EL (cell line): Measurements from ENCODE around the gene ZNF331.
A peak's percentile ranks its signal among the peaks of the same experiment; 100 is the strongest.

Experiments
- DNase-seq: peaks from one replicate; pipeline ENCODE4 v3.0.0-alpha.2; 2016

ZNF331 gene

DNA sequence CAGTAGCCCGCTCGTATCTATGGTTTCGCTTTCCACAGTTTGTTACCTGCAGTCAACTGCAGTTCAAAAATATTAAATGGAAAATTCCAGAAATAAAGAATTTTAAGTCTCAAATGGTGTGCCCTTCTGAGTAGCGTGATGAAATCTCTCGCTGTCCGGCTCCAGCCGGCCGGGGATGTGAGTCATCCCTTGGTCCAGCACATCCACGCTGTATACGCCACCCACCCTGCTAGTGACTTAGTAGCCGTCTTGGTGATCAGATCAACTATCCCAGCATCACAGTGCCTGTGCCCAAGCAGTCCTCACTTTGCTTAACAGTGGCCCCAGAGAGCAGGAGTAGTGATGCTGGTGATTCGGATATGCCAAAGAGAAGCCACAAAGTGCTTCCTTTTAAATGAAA, 40.0 kb downstream of the ZNF331 start:
- no peak for DNase-seq

DNA sequence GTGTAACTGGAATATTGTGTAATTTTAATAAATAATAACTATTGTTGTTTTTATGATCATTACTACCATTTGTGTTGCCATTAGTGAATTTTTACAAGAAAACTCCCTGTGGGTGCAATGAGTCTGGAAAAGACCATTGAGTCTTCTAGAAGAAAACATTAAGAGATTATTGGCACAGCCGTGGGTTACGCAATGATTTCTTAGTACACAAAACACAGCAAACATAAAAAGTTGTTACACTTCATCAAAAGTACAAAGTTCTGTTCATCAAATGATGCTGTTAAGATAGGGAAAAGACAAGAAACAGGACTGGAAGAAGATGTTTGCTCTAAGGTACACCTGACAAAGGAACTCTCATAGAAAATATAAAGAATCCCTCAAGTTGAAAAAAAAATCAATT, 41.6 kb downstream of the ZNF331 start:
- no peak for DNase-seq

DNA sequence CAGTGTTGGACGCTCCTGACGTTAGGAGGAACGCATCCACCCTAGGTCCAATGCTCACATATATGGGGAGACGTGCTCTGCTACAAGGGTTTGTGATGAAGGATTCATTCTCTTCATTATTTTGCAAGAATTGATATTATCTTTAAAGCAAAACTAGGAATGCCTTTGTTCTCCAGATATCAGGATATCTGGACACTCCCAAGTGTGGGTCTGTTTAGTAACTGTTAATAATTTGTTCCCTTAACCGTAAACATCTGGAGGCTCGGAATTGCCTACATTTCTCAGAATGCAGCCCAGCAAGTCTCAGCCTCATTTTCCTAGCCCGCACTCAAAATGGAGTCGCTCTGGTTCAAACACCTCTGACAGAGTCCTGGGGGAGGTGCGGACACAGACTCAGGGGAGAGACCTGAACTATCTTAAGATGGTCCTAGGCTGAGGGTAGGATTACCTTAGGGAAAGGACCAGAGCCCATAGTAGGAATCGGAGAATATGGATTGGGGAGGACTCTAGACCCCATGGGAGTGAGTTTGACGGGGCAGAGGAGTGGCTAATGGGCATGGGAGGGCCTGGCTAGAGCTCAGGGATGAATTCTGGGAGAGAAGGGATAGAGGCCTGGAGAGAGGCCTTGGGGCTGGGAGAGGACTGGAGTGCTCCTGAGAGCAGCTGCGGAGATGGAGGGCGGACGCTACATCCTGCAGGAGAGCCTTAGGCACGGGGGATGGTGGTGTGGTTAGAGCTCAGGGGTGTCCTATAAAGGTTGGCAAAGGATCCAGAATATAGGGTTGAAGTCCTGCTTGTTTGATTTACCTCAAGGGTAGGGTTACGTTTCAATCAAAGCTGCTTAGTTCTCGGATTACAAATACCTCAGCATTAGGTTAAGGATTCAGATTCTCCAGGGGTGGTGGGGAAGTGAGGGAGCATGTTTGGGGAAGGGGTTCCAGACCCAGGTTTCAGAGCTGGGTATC, 43.2 kb downstream of the ZNF331 start:
- no peak for DNase-seq

DNA sequence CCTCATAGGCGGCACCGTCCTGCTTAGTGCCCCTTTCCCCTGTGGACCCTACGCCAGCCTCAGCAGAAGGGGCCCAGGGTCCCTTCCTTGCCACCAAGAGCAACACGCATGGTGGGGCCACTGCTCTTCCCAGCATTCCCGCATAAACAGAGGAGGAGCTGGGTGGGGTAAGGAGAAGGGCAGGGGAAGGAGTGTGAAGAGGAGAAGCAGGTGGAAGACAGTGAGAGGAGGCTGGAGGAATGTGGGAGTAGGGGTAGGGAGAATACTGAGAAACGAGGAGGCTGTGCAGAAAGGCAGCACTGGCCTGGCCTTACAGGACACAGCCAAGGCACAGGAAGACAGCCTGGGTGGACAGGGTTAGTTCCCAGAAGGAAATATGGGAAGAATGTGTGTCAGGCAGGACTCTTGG, 43.9 kb downstream of the ZNF331 start:
- DNase-seq: no peak

DNA sequence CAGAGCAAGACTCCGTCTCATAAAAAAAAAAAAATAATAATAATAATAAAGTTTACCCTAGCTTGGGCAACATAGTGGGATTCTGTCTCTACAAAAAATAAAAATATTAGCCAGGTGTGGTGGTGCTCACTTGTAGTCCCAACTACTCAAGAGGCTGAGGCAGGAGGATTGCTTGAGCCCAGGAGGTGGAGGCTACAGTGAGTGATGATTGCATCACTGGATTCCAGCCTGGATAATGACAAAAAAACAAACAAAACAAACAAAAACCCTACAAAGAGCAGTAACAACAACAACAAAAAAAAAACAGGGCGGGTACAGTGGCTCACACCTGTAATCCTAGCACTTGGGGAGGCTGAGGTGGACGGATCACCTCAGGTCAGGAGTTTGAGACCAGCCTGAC, 45.2 kb downstream of the ZNF331 start:
- no peak for DNase-seq

DNA sequence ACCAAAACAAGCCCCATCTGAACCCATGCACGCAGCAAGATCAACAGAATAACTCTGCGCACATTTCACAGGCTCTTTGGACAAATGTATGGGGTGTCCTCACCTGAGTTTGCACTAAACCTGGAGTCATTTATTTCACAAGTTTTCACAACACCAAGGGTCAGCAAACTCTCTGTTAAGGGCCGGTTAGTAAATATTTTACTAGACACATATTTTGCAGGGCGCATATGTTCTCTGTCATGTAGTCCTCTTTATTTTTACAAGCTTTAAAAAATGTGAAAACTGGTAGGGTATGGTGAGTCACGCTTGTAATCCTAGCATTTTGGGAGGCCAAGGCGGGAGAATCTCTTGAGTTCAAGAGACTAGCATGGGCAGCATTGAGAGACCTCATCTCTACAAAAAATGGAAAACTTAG, 48.3 kb downstream of the ZNF331 start:
- DNase-seq: no peak

DNA sequence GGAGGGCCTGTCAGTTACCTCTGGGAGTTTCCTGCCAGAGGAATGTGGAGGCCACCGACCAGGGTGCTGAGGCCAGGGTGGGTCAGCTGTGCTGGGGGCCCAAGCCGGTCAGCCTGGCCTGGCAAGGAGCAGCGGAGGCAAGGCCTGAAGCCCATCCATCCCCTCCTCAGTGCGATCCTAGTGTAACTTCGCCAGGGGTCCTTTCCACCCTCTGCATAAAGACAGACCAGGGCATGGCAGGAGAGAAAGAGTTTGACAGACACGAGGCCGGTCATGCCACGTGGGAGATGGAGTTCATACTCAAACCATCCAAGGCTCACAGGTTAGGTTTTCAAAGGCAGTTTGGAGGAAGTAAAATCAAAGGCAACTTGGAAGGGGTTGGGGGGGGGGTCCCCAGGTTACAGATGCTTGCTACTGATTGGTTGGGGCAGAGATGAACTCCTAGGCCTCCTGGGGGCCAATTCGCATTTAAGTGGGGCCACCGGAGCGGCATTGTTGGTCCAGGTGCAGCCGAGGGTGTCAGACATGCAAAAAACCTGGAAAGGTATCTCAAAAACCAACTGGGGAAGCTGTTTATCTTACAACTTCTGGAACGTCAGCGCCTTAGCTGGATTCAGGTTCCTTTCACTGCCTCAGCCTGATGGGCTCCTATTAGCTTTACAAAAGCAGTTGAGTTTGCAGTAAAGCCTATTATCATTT, 57.0 kb downstream of the ZNF331 start:
- no peak for DNase-seq

DNA sequence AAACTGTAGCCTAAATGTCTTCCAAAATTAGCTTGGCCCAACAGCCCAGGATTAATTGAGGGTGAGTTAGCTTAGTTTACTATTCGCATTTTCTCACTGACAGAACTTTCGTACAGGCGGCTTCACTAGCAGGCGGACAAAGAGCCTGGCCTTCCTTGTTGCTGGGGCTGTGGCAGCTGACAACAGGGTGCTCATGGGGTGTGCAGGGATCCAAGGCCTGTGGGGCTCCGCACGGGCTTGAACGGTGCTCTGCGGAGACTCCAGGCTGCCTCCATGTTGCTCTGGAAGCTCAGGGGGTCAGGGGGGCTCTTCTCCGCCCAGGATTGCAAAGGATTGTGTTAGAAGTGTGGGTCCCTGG, 57.5 kb downstream of the ZNF331 start:
- DNase-seq: no peak

DNA sequence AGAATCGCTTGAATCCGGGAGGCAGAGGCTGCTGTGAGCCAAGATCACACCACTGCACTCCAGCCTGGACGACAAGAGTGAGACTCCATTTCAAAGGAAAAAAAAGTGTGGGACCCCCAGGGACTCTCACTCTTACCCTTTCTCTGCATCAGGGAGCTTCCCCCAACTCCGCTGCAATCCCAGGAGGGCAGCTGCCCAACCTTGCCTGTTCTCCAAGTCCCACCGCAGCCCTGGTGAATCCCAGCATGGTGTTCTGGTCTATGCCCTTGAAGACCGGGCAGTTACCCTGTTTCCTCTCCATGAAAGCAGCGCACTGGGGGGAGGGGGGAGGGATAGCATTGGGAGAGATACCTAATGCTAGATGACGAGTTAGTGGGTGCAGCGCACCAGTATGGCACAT, 58.1 kb downstream of the ZNF331 start:
- DNase-seq: no peak

DNA sequence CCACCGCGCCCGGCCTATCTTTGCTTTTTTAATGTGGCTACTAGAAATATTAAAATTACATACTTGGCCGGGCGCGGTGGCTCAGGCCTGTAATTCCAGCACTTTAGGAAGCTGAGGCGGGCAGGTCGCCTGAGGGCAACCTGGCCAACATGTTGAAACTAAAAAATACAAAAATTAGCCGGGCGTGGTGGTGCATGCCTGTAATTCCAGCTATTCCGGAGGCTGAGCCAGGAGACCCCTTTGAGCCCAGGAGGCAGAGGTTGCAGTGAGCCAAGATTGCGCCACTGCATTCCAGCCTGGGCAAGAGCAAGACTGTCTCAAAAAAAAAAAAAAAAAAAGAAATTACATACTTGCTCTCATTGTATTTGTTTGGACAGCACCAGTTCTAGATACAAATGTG, 59.1 kb downstream of the ZNF331 start:
- DNase-seq: no peak

DNA sequence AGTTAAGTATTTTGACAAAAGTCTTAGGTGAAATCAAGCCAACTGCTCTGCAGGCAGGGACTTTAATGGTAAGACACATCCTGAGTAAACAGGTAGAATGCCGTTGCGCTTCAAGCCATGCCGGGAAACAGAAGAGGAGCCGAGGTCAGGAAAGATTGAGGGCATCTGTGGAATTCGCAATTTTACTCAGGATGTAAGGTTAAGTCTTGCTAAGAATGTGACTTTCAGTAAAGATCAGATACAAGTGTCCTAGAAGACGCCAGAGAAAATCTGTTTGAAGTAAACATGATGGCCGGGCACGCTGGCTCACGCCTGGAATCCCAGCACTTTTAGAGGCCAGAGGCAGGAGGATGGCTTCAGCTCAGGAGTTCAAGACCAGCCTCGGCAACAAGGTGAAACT, 60.4 kb downstream of the ZNF331 start:
- no peak for DNase-seq

DNA sequence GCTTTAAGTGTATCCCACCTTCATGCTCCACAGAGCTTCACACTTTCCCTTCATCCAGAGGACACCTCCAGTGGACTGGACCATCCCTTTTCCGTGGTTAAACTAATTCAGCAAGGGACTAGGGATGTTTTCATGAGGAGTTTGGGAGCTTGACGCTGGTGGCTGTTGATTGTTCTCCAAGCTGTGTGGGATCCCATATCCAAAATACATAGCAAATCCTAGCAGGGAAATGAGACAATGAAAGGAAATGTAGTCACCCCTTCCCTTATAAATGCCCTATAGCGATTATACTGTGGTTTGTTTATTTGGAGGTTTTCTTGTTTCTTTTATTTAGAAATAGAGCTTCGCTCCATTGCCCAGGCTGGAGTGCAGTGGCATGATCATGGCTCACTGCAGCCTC, 62.3 kb downstream of the ZNF331 start:
- no peak for DNase-seq

DNA sequence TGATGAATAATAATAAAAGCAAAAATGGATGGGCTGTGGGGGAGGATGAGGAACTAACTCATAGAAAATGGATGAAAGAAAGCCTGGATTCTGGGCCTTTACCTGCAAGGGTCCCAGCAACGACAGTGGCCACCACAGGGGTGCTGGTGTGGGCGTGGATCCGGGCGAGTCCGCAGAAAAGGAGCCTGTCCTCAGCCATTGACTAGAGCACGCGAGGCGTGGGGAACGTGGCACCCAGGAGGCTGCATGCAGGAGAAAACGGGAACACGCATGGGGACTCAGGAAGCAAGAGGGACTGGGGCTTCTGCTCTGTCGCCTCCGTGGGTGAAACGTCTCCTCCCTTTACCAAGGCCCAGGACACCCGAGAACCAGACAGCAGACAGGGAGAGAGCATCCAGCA, 68.1 kb downstream of the ZNF331 start:
- DNase-seq: no peak

DNA sequence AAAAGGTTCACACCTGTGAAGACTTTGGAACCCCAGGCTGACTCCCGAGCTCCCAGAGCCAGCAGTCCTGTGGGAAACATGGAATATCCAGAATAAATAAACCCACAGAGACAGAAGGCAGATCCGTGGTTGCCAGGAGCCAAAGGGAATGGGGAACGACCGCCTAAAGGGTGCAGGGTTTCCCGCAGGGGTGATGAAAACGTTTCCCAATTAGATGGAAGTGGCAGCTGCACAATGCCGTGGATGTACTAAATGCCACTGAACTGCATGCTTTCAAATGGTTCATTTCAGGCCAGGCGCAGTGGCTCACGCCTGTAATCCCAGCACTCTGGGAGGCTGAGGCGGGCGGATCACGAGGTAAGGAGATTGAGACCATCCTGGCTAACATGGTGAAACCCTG, 70.4 kb downstream of the ZNF331 start:
- DNase-seq: no peak

DNA sequence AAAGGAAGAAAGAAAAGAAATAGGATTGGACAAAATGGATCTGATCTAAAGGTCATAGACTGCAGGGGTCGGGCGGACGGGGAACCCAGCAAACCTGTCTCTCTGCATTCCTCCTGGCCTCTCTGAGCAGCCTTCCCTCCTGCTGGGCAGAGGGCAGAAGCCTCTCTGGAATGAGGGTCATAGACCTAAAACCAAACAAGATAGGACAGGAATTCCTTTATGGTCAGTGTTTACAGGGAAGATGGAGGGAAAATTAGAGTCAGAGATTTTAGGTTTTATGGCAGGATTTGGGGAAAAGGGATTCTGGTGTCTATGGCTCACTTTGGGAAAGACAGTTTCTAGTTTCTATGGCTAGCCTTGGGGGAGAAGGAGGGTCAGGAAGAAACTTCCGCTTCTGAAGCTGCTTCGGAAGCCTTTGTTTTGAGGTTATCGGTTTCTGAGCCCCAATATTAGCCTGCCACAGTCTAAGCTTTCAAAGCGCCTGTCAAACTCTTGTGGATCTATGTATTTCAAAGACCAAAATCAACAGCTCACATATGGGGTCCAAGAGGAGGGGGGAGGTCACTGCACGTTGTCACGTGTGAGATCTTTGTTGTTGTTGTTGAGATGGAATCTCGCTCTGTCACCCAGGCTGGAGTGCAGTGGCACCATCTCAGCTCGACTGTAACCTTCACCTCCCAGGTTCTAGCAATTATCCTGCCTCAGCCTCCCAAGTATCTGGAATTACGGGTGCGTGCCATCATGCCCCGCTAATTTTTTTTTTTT, 75.0 kb downstream of the ZNF331 start:
- DNase-seq: no peak

DNA sequence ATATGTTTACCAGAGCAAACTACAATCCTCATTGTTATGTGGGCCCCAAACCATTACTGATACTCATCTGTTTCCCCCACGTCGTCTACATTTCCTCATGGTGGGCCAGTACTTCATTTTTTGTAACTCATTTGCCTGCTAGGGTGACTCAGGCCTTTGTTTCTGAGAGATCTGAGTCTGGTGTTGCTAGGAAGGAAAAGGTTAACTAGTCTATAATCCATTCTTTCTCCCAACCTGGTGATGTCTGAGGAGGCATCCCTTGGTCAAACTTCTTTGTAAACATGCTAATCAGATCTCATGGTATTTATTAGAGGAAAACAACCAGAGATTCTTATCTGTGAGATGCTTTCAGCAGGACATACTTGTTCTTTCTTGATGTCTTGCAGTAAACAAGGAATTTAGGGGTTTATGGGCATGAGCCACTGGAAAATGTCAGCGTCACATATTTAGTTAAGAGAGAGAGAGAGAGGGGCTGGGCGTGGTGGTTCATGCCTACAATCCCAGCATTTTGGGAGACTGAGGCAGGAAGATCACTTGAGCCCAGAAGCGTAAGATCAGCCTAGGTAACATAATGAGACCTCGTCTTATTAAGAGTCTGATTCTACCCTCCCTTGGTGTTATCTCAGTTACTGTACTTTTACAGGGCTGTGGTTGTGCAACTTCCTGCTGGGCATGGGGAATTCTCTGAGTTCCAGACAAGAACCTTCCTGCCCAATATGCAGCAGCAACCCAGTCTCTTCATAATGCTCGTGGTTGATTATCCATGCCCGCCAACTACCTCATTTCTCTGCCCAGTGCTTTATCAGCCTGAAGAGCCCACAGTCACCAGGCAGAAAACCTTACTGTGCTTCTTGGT, 84.2 kb downstream of the ZNF331 start:
- peak; percentile 5 for DNase-seq

DNA sequence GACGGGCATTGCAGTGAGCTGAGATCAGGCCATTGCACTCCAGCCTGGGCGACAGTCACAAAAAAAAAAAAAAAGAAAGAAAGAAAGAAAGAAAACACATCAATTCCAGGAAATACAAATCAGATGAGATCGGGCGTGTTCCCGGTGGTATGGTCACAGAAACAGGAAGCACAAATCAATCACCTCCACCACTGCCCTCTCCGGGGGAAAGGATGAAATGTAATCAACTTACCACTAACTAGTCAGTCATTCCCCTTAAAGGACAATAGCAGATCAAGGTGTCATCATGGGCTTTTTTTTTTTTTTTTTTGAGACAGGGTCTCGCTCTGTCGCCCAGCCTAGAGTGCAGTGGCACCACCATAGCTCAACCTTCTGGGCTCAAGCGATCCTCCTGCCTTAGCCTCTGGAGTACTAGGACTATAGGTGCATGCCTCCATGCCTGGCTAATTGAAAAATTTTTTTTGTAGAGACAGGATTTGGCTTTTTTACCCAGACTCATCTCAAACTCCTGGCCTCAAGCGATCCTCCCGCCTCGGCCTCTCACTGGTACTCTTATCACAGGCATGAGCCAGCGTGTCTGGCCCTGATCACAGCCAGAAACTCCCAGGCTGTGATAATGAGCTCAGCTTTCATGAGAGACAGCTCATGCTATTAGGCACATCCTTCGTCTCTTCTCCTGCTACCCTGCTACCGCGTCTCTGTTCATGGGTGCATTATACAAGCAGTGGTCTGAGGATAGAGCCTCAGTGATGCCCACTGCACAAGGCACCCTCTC, 87.0 kb downstream of the ZNF331 start:
- DNase-seq: no peak

DNA sequence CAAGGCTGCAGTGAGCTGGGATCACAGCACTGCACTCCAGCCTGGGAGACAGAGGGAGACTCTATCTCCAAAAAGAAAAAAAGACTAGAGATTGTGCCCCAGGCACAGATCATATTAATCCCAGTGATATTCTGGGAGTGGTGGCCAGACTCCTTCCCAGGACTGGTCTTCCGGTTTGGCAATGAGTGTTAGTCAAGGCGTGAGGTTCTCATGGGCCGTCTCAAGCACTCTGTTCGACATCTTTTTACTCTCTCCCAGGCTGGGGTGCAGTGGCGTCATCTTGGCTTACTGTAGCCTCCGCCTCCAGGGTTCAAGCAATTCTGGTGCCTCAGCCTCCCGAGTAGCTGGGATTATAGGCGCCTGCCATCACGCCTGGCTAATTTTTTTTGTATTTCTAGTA, 88.5 kb downstream of the ZNF331 start:
- no peak for DNase-seq

DNA sequence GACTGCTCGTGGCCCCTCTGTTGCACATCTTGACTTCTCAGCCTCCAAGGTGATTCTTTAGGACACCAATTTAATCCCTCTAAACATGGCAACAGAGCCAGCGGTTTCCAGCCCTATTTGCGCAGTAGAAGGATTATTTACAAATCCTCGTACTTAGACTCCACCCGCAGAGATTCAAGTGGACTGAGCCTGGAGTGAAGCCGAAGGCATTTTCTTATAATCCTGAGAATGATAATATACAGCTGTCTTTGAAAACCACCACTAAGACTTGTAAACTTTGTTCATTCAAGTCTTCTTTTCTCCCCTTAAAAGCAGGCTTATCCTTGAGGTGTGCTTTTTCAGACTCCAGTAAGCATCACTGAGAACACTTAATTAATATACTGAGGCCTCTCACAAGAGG, 89.0 kb downstream of the ZNF331 start:
- DNase-seq: no peak
